ENCODE results near the gene OR51G2. TPM values are rescaled to one million over a fixed set of nuclear protein-coding genes. Genes with fewer than 3 reads are reported as not detected.

The OR51G2 gene
- polyA plus RNA-seq, 1 experiment = not detected

DNA sequence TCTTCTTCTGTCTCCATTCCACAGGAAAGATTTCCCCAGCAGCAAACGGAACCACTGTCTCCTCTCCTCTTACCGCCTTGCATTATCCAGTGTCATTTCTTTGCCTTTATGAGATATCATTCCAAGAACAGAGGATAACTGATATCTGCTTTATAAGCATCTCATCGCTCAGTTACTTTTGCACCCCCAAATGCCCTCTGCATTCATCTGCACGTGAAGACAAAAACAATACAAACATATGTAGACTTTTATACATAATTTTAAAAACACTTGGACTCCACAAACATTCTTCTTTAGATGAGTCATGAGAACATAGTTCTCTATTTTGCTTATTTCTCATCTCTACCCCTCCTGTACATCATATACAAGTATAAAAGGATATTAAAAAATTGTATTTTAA is 38.0 kb downstream of the OR51G2 start:
- ChIA-PET POLR2A (no interaction called here), CTCF (no interaction called here)
- Histone ChIP-seq H3K36me3 (ENCODE audit: control insufficient read depth, insufficient read depth, low read length) (no peaks in the 10 kb centered on the region), H3K27me3 (ENCODE audit: control insufficient read depth, insufficient read depth, low read length) (no peaks in the 10 kb centered on the region), H3K4me3 (ENCODE audit: low read depth, low read length) (no peak overlapping the region)
- TF ChIP-seq, protein P1, sequence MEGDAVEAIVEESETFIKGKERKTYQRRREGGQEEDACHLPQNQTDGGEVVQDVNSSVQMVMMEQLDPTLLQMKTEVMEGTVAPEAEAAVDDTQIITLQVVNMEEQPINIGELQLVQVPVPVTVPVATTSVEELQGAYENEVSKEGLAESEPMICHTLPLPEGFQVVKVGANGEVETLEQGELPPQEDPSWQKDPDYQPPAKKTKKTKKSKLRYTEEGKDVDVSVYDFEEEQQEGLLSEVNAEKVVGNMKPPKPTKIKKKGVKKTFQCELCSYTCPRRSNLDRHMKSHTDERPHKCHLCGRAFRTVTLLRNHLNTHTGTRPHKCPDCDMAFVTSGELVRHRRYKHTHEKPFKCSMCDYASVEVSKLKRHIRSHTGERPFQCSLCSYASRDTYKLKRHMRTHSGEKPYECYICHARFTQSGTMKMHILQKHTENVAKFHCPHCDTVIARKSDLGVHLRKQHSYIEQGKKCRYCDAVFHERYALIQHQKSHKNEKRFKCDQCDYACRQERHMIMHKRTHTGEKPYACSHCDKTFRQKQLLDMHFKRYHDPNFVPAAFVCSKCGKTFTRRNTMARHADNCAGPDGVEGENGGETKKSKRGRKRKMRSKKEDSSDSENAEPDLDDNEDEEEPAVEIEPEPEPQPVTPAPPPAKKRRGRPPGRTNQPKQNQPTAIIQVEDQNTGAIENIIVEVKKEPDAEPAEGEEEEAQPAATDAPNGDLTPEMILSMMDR (IDR thresholded peaks at IDR 0.05; ENCODE audit: insufficient read depth, low read depth, low read length) = no peak
- DNase-seq (ENCODE audit: low read depth) = no peak

DNA sequence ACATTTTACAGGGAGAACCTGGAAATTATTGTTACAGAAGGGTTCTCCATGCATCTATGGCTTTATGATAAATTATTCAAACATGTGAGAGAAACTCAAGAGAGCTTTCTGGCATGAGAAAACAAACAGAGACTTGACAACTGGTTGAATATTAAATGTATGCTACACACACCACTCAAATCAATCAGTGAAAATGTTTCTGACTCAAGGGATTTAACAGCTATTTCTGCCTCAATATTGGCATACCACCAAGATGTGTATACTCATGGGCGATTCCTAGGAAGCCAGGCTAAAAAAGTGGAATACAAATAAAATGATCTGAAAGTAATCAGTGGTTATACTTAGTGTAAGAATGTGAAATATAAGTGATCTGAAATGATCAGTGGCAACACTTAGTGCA is 53.3 kb downstream of the OR51G2 start:
- POLR2A ChIA-PET = no interaction called here
- Histone ChIP-seq H3K4me3 (ENCODE audit: low read depth, low read length) (no peak overlapping the region), H3K27me3 (ENCODE audit: control insufficient read depth, insufficient read depth, low read length) (no peaks in the 10 kb centered on the region), H3K36me3 (ENCODE audit: control insufficient read depth, insufficient read depth, low read length) (no peaks in the 10 kb centered on the region)
- no peak for DNase-seq (ENCODE audit: low read depth)
- TF ChIP-seq, protein P1 (IDR thresholded peaks at IDR 0.05; ENCODE audit: insufficient read depth, low read depth, low read length) = no peak
- CTCF ChIA-PET = interaction anchor here (1.3 kb wide), 1 partner anchor 228 kb away, joined by 3 read pairs; the partner anchor contains the start of gene OR51D1

DNA sequence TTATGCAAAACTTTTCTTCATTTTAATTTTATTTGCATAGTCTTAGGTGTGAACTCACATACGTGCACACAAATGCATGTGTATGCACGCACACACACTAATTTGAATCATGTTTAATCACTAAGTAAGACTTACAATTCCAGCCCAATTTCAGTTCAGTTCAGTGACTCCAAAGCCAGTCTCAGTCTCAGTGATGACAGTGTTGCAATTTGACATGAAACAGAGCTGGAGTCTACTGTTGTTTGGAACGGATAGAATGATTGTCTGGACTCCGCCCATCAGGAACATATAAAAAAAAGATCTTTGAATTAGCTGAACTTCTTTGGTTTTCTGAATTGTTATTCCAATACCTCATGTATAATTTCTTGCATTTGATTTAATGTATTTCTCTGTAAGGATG is 55.3 kb downstream of the OR51G2 start:
- H3K27me3 ChIP-seq (ENCODE audit: control insufficient read depth, insufficient read depth, low read length) = no peaks in the 10 kb centered on the region
- H3K4me3 ChIP-seq (ENCODE audit: low read depth, low read length) = no peak overlapping the region
- DNase-seq (ENCODE audit: low read depth) = no peak
- CTCF ChIA-PET = no interaction called here
- TF ChIP-seq, protein P1 (IDR thresholded peaks at IDR 0.05; ENCODE audit: insufficient read depth, low read depth, low read length) = no peak
- POLR2A ChIA-PET = no interaction called here
- no peaks in the 10 kb centered on the region for H3K36me3 ChIP-seq (ENCODE audit: control insufficient read depth, insufficient read depth, low read length)

Other genes with a start within 250 kb of the OR51G2 start
- gene OR51E2, start 221.5 kb downstream of the OR51G2 start, polyA plus RNA-seq (2011; rRNA removed) = not detected in 2 replicates
- not detected in 2 replicates for gene MMP26, start 214.6 kb downstream of the OR51G2 start, polyA plus RNA-seq (2011; rRNA removed)
- gene OR51F1, start 149.4 kb downstream of the OR51G2 start, polyA plus RNA-seq (2011; rRNA removed) = not detected in 2 replicates
- gene OR52R1, start 115.0 kb downstream of the OR51G2 start, polyA plus RNA-seq (2011; rRNA removed) = not detected in 2 replicates
- not detected in 2 replicates for gene OR51F2, start 98.0 kb downstream of the OR51G2 start, polyA plus RNA-seq (2011; rRNA removed)
- not detected in 2 replicates for gene OR51S1, start 70.1 kb downstream of the OR51G2 start, polyA plus RNA-seq (2011; rRNA removed)
- gene OR51T1, start 37.5 kb downstream of the OR51G2 start, polyA plus RNA-seq (2011; rRNA removed) = not detected in 2 replicates
- not detected in 2 replicates for gene OR51A7, start 15.6 kb downstream of the OR51G2 start, polyA plus RNA-seq (2011; rRNA removed)
- not detected in 2 replicates for gene OR51G1, start 5.0 kb upstream of the OR51G2 start, polyA plus RNA-seq (2011; rRNA removed)
- gene OR51A4, start 28.3 kb upstream of the OR51G2 start, polyA plus RNA-seq (2011; rRNA removed) = not detected in 2 replicates
- gene OR51A2, start 36.4 kb upstream of the OR51G2 start, polyA plus RNA-seq (2011; rRNA removed) = not detected in 2 replicates
- gene OR51L1, start 75.5 kb upstream of the OR51G2 start, polyA plus RNA-seq (2011; rRNA removed) = not detected in 2 replicates
- not detected in 2 replicates for gene OR52J3, start 127.2 kb upstream of the OR51G2 start, polyA plus RNA-seq (2011; rRNA removed)
- not detected in 2 replicates for gene OR52E2, start 140.3 kb upstream of the OR51G2 start, polyA plus RNA-seq (2011; rRNA removed)
- gene OR52E1, start 150.2 kb upstream of the OR51G2 start, polyA plus RNA-seq (2011; rRNA removed) = not detected in 2 replicates
- not detected in 2 replicates for gene OR52A5, start 219.0 kb upstream of the OR51G2 start, polyA plus RNA-seq (2011; rRNA removed)
- not detected in 2 replicates for gene OR52A1, start 235.4 kb upstream of the OR51G2 start, polyA plus RNA-seq (2011; rRNA removed)